Neural progenitor cell (in vitro differentiated cells): ENCODE measurements around the gene HSD3B1. TPM values are rescaled to one million over a fixed set of nuclear protein-coding genes. Genes with fewer than 3 reads are reported as not detected.
"Not testable (repeated sequence)": the region's sequence is repeated elsewhere in the genome, so short reads cannot be mapped to it uniquely, and the experiment has no call there.

Experiments
- DNase-seq: peaks from one replicate; pipeline ENCODE4 v3.0.0-alpha.2; 2016; ENCODE audit warnings: low spot score
- H2AFZ ChIP-seq: fragments of 200-600 bp; sonication (generic); replicated peaks from 2 replicates; pipeline ENCODE4 v1.6.1; 2016; ENCODE audit warnings: antibody characterized with exemption
- H3F3A ChIP-seq: fragments of 200-600 bp; sonication (generic); 2 replicates; pipeline ENCODE4 v1.6.1; 2016; ENCODE audit warnings: antibody characterized with exemption, low read depth
- H3K27ac ChIP-seq: fragments of 200-600 bp; sonication (generic); 2 replicates; pipeline ENCODE4 v1.5.1; 2016; ENCODE audit warnings: mild to moderate bottlenecking
- H3K27me3 ChIP-seq: fragments of 200-600 bp; sonication (generic); 2 replicates; pipeline ENCODE4 v1.6.1; 2016; ENCODE audit warnings: mild to moderate bottlenecking, moderate library complexity
- H3K36me3 ChIP-seq: fragments of 200-600 bp; sonication (generic); 2 replicates; pipeline ENCODE4 v1.5.1; 2016
- H3K4me1 ChIP-seq: fragments of 200-600 bp; sonication (generic); 2 replicates; pipeline ENCODE4 v1.6.1; 2016; ENCODE audit warnings: mixed run types
- H3K4me2 ChIP-seq: fragments of 200-600 bp; sonication (generic); 2 replicates; pipeline ENCODE4 v1.6.1; 2016
- H3K4me3 ChIP-seq: fragments of 200-600 bp; sonication (generic); 2 replicates; pipeline ENCODE4 v1.5.1; 2016
- H3K79me2 ChIP-seq: fragments of 200-600 bp; sonication (generic); 2 replicates; pipeline ENCODE4 v1.6.1; 2016; ENCODE audit warnings: low read depth
- H3K9ac ChIP-seq: fragments of 200-600 bp; sonication (generic); 2 replicates; pipeline ENCODE4 v1.6.1; 2016
- H3K9me3 ChIP-seq: fragments of 200-600 bp; sonication (generic); 2 replicates; pipeline ENCODE4 v1.5.1; 2016; ENCODE audit warnings: low read depth
- H4K20me1 ChIP-seq: fragments of 200-600 bp; sonication (generic); 2 replicates; pipeline ENCODE4 v1.6.1; 2016; ENCODE audit warnings: low read depth
- H3K27ac Mint-ChIP-seq: 3 replicates; pipeline ENCODE4 v1.8.0; 2021; ENCODE audit warnings: mixed read lengths
- H3K27me3 Mint-ChIP-seq: 2 replicates; pipeline ENCODE4 v1.8.0; 2022; ENCODE audit warnings: low read depth, mild to moderate bottlenecking, inconsistent platforms, moderate library complexity, mixed read lengths; ENCODE audit not compliant: insufficient read depth
- H3K36me3 Mint-ChIP-seq: 3 replicates; pipeline ENCODE4 v1.8.0; 2021; ENCODE audit warnings: mixed read lengths
- H3K4me1 Mint-ChIP-seq: 3 replicates; pipeline ENCODE4 v1.8.0; 2021; ENCODE audit warnings: mixed read lengths
- H3K4me3 Mint-ChIP-seq: 3 replicates; pipeline ENCODE4 v1.8.0; 2021; ENCODE audit warnings: mild to moderate bottlenecking, moderate library complexity, mixed read lengths
- H3K9me3 Mint-ChIP-seq: 3 replicates; pipeline ENCODE4 v1.8.0; 2020; ENCODE audit warnings: mixed read lengths
- CTCF ChIP-seq: fragments of 200-600 bp; sonication (generic); IDR thresholded peaks from 2 replicates; pipeline ENCODE4 v1.5.1; 2017; ENCODE audit warnings: antibody characterized with exemption, mild to moderate bottlenecking
- EZH2 ChIP-seq: fragments of 200-600 bp; sonication (generic); IDR thresholded peaks from 2 replicates; pipeline ENCODE4 v1.6.1; 2017; ENCODE audit warnings: antibody characterized with exemption, mild to moderate bottlenecking, moderate library complexity
- EZH2phosphoT487 ChIP-seq: fragments of 200-600 bp; sonication (generic); IDR thresholded peaks from 2 replicates; pipeline ENCODE4 v1.6.1; 2017; ENCODE audit warnings: antibody characterized with exemption
- total RNA-seq: library from RNA; depleted of rRNA; stranded (reverse); fragments of >200 nt; gene quantifications from 2 replicates; pipeline ENCODE4 v1.2.3, GENCODE V29; 2015; ENCODE audit warnings: low replicate concordance

Gene HSD3B1
- total RNA-seq, 1 donor from 2014 or later = not detected

DNA sequence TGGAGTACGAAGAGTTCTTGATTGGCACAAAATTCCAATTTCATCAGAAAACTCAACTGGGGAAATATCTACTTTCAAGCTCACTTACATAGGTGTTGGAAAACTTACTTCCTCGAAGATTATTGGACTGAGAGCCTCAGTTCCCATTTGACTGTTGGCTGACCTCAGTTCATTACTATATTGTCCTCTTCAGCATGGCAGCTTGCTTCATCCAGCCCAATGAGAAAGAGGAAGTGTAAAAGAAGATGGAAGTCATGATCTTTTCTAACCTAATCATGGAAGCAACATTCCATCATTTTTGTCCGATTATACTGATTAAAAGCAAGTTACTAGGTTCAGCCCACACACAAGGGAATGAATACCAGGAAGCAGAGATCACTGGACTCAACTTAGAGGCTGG is 49.4 kb downstream of the HSD3B1 start:
- Histone ChIP-seq H3K4me1 (no peaks in the 10 kb centered on the region), H4K20me1 (no peaks in the 10 kb centered on the region), H3K27me3 (no peaks in the 10 kb centered on the region), H2AFZ (no peak overlapping the region), H3K36me3 (no peaks in the 10 kb centered on the region), H3K4me2 (no peak overlapping the region), H3F3A (no peaks in the 10 kb centered on the region), H3K27ac (no peak overlapping the region), H3K9ac (no peak overlapping the region), H3K79me2 (no peaks in the 10 kb centered on the region), H3K4me3 (no peak overlapping the region), H3K9me3 (no peaks in the 10 kb centered on the region)
- H3K27me3 Mint-ChIP-seq = peaks cover 2% of the 10 kb centered on the region
- no peaks in the 10 kb centered on the region for H3K36me3 Mint-ChIP-seq
- H3K4me3 Mint-ChIP-seq = no peak overlapping the region
- H3K27ac Mint-ChIP-seq = no peak overlapping the region
- DNase-seq = no peak
- TF ChIP-seq CTCF (no peak), EZH2phosphoT487 (no peak), EZH2 (no peak)
- H3K4me1 Mint-ChIP-seq = peaks cover 7% of the 10 kb centered on the region
- no peaks in the 10 kb centered on the region for H3K9me3 Mint-ChIP-seq

DNA sequence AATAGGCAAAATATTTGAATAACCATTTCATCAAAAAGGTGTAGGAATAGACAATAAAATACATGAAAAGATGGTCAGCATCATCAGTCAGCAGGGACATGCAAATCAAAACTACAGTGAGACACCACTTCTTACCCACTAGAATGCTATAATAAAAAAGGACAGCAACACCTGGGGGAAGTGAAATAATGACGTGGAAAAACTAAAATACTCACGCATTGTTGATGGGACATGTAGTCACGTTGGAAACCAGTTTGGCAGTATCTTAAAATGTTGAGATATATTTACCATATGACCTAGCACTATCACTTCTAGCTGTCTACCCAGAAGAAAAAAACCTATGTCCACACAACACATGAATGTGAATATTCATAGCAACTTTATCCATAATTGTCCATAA is 53.4 kb downstream of the HSD3B1 start:
- not testable (repeated sequence) for H3K9ac ChIP-seq, H3K79me2 ChIP-seq, DNase-seq, H2AFZ ChIP-seq, H3K36me3 Mint-ChIP-seq, H3K4me1 ChIP-seq, H3K4me1 Mint-ChIP-seq, H3F3A ChIP-seq, H3K4me3 Mint-ChIP-seq, H3K27ac ChIP-seq, H3K9me3 Mint-ChIP-seq, H3K27ac Mint-ChIP-seq, H3K36me3 ChIP-seq, H3K27me3 Mint-ChIP-seq, H3K9me3 ChIP-seq, H4K20me1 ChIP-seq, H3K27me3 ChIP-seq, H3K4me2 ChIP-seq, H3K4me3 ChIP-seq

GRCh38 chr1:119564548-119564947 is 57.5 kb downstream of the HSD3B1 start:
- Mint-ChIP-seq H3K4me3 (no peak overlapping the region), H3K27me3 (peaks cover 10% of the 10 kb centered on the region), H3K36me3 (no peaks in the 10 kb centered on the region), H3K9me3 (no peaks in the 10 kb centered on the region), H3K27ac (no peak overlapping the region), H3K4me1 (no peaks in the 10 kb centered on the region)
- H3K9ac ChIP-seq = no peak overlapping the region
- H3K9me3 ChIP-seq = no peaks in the 10 kb centered on the region
- H3K36me3 ChIP-seq = no peaks in the 10 kb centered on the region
- no peaks in the 10 kb centered on the region for H3K27me3 ChIP-seq
- TF ChIP-seq EZH2 = no peak
- no peak for TF ChIP-seq EZH2phosphoT487
- TF ChIP-seq CTCF = no peak
- no peak overlapping the region for H3K27ac ChIP-seq
- no peaks in the 10 kb centered on the region for H3F3A ChIP-seq
- H3K4me3 ChIP-seq = no peak overlapping the region
- H3K4me1 ChIP-seq = no peaks in the 10 kb centered on the region
- no peaks in the 10 kb centered on the region for H4K20me1 ChIP-seq
- no peaks in the 10 kb centered on the region for H3K79me2 ChIP-seq
- no peak overlapping the region for H3K4me2 ChIP-seq
- no peak overlapping the region for H2AFZ ChIP-seq
- no peak for DNase-seq

Other genes with a start within 250 kb of the HSD3B1 start
- not detected in 2 replicates for gene HAO2, start 138.4 kb upstream of the HSD3B1 start, total RNA-seq
- gene HSD3B2, start 92.1 kb upstream of the HSD3B1 start, total RNA-seq = not detected in 2 replicates
- gene ZNF697, start 141.1 kb downstream of the HSD3B1 start, total RNA-seq = 8.3 and 9.8 TPM in 2 replicates
- gene PHGDH, start 204.7 kb downstream of the HSD3B1 start, total RNA-seq = 166 and 204 TPM in 2 replicates